Measurements from ENCODE around the gene PLXNA4.

Gene PLXNA4

DNA sequence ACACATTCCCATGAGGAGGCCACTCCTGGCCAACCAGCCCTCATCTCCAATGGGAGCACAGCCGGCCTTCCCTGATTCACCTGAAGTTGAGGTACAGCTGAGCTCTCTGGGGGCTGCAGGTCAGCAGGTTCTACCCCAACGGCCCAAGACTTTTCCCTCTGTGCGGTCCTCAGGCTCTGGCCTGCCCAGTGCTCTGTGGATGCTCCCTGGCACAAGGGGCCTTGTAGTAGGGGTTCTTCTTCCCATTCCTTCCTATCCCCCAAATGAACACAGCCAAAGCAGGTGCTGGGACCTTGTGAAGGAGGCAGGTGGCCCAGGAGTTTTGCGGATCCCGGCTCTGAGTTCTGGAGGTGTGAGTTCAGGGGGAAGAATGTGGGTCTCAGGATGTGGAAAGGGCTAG, 72.2 kb downstream of the PLXNA4 start:
- Histone ChIP-seq H3K4me3 (ENCODE audit: low read depth, low read length) (no peak overlapping the region), H3K4me1 (ENCODE audit: control insufficient read depth, insufficient read depth, low read length) (no peaks in the 10 kb centered on the region), H3K9me3 (ENCODE audit: control insufficient read depth, insufficient read depth, low read depth, low read length) (no peaks in the 10 kb centered on the region), H3K36me3 (ENCODE audit: control insufficient read depth in 2 of 2, insufficient read depth in 1 of 2, low read length in 2 of 2) (no peaks in the 10 kb centered on the region), H3K27ac (ENCODE audit: extremely low read depth, low read depth, low read length) (no peak overlapping the region)
- POLR2A ChIA-PET = no interaction called here
- CTCF ChIA-PET = no interaction called here
- TF ChIP-seq ZNF416 (tag by site-specific recombination; IDR thresholded peaks at IDR 0.05) = no peak
- no peak for TF ChIP-seq ZNF514 (tag by site-specific recombination; IDR thresholded peaks at IDR 0.05)
- TF ChIP-seq ZNF169 (tag by site-specific recombination; IDR thresholded peaks at IDR 0.05) = no peak
- no peak for TF ChIP-seq ZNF596 (tag by site-specific recombination; IDR thresholded peaks at IDR 0.05)
- TF ChIP-seq, protein P1, sequence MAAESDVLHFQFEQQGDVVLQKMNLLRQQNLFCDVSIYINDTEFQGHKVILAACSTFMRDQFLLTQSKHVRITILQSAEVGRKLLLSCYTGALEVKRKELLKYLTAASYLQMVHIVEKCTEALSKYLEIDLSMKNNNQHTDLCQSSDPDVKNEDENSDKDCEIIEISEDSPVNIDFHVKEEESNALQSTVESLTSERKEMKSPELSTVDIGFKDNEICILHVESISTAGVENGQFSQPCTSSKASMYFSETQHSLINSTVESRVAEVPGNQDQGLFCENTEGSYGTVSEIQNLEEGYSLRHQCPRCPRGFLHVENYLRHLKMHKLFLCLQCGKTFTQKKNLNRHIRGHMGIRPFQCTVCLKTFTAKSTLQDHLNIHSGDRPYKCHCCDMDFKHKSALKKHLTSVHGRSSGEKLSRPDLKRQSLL (tag by site-specific recombination; IDR thresholded peaks at IDR 0.05) = no peak
- no peak for TF ChIP-seq ZNF184 (tag by site-specific recombination; IDR thresholded peaks at IDR 0.05)
- TF ChIP-seq ZNF624 (tag by site-specific recombination; IDR thresholded peaks at IDR 0.05) = no peak
- TF ChIP-seq, protein P2, sequence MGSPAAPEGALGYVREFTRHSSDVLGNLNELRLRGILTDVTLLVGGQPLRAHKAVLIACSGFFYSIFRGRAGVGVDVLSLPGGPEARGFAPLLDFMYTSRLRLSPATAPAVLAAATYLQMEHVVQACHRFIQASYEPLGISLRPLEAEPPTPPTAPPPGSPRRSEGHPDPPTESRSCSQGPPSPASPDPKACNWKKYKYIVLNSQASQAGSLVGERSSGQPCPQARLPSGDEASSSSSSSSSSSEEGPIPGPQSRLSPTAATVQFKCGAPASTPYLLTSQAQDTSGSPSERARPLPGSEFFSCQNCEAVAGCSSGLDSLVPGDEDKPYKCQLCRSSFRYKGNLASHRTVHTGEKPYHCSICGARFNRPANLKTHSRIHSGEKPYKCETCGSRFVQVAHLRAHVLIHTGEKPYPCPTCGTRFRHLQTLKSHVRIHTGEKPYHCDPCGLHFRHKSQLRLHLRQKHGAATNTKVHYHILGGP (tag by site-specific recombination; IDR thresholded peaks at IDR 0.05) = no peak
- TF ChIP-seq ZNF549 (tag by site-specific recombination; IDR thresholded peaks at IDR 0.05) = no peak
- no peak for TF ChIP-seq ZNF621 (tag by site-specific recombination; IDR thresholded peaks at IDR 0.05)
- no peak for TF ChIP-seq ZNF354C (tag by site-specific recombination; IDR thresholded peaks at IDR 0.05; ENCODE audit: borderline replicate concordance, low read depth)
- no peak for TF ChIP-seq ZNF48 (tag by site-specific recombination; IDR thresholded peaks at IDR 0.05)
- no peak for TF ChIP-seq IKZF3 (tag by site-specific recombination; IDR thresholded peaks at IDR 0.05)
- TF ChIP-seq, protein P3, sequence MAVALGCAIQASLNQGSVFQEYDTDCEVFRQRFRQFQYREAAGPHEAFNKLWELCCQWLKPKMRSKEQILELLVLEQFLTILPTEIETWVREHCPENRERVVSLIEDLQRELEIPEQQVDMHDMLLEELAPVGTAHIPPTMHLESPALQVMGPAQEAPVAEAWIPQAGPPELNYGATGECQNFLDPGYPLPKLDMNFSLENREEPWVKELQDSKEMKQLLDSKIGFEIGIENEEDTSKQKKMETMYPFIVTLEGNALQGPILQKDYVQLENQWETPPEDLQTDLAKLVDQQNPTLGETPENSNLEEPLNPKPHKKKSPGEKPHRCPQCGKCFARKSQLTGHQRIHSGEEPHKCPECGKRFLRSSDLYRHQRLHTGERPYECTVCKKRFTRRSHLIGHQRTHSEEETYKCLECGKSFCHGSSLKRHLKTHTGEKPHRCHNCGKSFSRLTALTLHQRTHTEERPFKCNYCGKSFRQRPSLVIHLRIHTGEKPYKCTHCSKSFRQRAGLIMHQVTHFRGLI (tag by site-specific recombination; IDR thresholded peaks at IDR 0.05) = no peak
- no peak for TF ChIP-seq ZNF654 (tag by site-specific recombination; IDR thresholded peaks at IDR 0.05; ENCODE audit: low read depth)

DNA sequence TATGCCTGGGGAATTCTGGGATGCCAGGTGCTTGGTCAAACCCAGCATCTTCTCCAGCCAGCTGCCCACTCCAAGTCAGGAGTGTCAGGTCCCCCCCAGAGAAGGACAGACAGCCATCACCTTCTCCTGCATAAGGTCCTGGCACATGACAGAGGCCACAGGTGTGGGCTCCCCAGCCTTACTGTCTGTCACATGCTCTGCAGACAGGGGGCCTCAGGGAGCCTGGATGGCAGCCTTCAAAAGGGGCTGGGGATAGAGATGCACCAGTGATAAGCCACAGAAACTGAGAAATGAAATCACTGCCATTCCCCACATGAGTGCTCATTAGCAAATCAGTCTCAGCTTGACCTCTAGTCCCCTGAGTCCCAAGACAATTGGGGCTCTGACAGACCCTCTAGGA, 72.9 kb downstream of the PLXNA4 start:
- ChIA-PET POLR2A (no interaction called here), CTCF (no interaction called here)
- H3K4me3 ChIP-seq (ENCODE audit: low read depth, low read length) = no peak overlapping the region
- no peak for TF ChIP-seq ZNF121 (tag by site-specific recombination; IDR thresholded peaks at IDR 0.05)
- TF ChIP-seq, protein P3 (tag by site-specific recombination; IDR thresholded peaks at IDR 0.05) = no peak
- no peak for TF ChIP-seq MEIS1 (CRISPR knock-in tag; IDR thresholded peaks at IDR 0.05; ENCODE audit: borderline replicate concordance)
- TF ChIP-seq ZBTB8A (tag by site-specific recombination; IDR thresholded peaks at IDR 0.05) = no peak
- no peaks in the 10 kb centered on the region for H3K4me1 ChIP-seq (ENCODE audit: control insufficient read depth, insufficient read depth, low read length)
- no peaks in the 10 kb centered on the region for H3K9me3 ChIP-seq (ENCODE audit: control insufficient read depth, insufficient read depth, low read depth, low read length)
- H3K36me3 ChIP-seq (ENCODE audit: control insufficient read depth in 2 of 2, insufficient read depth in 1 of 2, low read length in 2 of 2) = no peaks in the 10 kb centered on the region
- no peak overlapping the region for H3K27ac ChIP-seq (ENCODE audit: extremely low read depth, low read depth, low read length)

DNA sequence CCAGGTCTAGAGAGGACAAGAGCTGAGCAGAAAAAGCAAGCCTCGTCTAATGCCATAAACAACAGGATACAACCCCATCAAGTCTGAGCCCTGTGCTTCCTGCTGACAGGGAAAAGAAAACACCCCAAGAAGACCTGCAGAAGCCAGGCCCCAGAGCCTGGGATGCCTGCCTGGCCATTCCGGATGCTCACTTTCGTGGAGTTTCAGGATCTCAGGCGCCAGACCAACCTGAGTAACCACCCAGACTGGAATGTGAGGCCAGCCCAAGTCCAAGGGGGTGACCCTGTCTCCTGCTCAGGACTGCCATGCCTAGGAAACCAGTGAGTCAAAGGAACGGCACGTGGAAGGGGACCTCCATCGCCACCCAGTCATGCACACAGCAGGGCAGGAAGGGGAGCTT, 74.3 kb downstream of the PLXNA4 start:
- Histone ChIP-seq H3K4me3 (ENCODE audit: low read depth, low read length) (no peak overlapping the region), H3K27ac (ENCODE audit: extremely low read depth, low read depth, low read length) (no peak overlapping the region), H3K4me1 (ENCODE audit: control insufficient read depth, insufficient read depth, low read length) (no peaks in the 10 kb centered on the region), H3K9me3 (ENCODE audit: control insufficient read depth, insufficient read depth, low read depth, low read length) (no peaks in the 10 kb centered on the region), H3K36me3 (ENCODE audit: control insufficient read depth in 2 of 2, insufficient read depth in 1 of 2, low read length in 2 of 2) (no peaks in the 10 kb centered on the region)
- CTCF ChIA-PET = no interaction called here
- POLR2A ChIA-PET = no interaction called here
- TF ChIP-seq ZNF350 (tag by site-specific recombination; IDR thresholded peaks at IDR 0.05) (no peak), ZNF404 (tag by site-specific recombination; IDR thresholded peaks at IDR 0.05) (no peak)
- TF ChIP-seq, protein P4, sequence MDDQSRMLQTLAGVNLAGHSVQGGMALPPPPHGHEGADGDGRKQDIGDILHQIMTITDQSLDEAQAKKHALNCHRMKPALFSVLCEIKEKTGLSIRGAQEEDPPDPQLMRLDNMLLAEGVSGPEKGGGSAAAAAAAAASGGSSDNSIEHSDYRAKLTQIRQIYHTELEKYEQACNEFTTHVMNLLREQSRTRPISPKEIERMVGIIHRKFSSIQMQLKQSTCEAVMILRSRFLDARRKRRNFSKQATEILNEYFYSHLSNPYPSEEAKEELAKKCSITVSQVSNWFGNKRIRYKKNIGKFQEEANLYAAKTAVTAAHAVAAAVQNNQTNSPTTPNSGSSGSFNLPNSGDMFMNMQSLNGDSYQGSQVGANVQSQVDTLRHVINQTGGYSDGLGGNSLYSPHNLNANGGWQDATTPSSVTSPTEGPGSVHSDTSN (CRISPR knock-in tag; IDR thresholded peaks at IDR 0.05) = no peak
- TF ChIP-seq, protein P5, sequence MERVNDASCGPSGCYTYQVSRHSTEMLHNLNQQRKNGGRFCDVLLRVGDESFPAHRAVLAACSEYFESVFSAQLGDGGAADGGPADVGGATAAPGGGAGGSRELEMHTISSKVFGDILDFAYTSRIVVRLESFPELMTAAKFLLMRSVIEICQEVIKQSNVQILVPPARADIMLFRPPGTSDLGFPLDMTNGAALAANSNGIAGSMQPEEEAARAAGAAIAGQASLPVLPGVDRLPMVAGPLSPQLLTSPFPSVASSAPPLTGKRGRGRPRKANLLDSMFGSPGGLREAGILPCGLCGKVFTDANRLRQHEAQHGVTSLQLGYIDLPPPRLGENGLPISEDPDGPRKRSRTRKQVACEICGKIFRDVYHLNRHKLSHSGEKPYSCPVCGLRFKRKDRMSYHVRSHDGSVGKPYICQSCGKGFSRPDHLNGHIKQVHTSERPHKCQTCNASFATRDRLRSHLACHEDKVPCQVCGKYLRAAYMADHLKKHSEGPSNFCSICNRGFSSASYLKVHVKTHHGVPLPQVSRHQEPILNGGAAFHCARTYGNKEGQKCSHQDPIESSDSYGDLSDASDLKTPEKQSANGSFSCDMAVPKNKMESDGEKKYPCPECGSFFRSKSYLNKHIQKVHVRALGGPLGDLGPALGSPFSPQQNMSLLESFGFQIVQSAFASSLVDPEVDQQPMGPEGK (tag by site-specific recombination; IDR thresholded peaks at IDR 0.05) = no peak

Data from HEK293 (cell line).